Measurements from ENCODE around the gene BSG. TPM values are rescaled to one million over a fixed set of nuclear protein-coding genes. Genes with fewer than 3 reads are reported as not detected.

Gene BSG
- total RNA-seq, 1 experiment from 2014 or later, result 653 TPM

DNA sequence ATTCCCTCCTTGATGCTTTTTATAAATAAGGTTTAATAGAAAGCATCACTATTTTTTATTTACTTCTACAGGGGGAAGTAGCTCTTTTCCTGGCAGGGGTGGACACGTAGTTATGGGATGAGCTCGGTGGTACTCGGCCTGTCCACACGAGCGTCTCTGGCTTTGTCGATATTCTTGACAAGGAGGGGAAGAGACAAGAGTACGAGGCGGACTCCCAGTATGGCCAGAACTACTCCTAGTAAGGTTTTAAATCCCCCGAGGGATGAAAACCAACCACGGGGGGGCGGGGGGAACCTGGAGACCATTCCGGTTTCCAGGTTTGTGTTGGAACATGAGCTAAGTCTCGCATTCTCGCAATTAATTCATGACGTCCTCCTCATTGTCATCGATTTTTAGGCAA is 5.6 kb upstream of the BSG start:
- H3K27me3 ChIP-seq (ENCODE audit: control insufficient read depth, insufficient read depth, low read length), result no peaks in the 10 kb centered on the region
- POLR2A ChIA-PET, result no interaction called here
- H3K4me3 ChIP-seq (ENCODE audit: low read depth in 2 of 2, low read length in 2 of 2), result no peak overlapping the region
- in situ Hi-C loops (cut with HindIII; ENCODE audit: low pct_unique_long_range_greater_than_20kb, low sequenced_read_pairs), result no loop called here
- ATAC-seq, result no peak
- no peak overlapping the region for H3K27ac ChIP-seq (ENCODE audit: low read length)
- H3K36me3 ChIP-seq (ENCODE audit: control insufficient read depth, insufficient read depth, low read length), result no peaks in the 10 kb centered on the region; the same call in 1 of the 2 replicates
- no peak for DNase-seq (ENCODE audit: low read depth, low spot score)
- H3K9me3 ChIP-seq (ENCODE audit: control insufficient read depth, insufficient read depth, low read depth, low read length), result no peaks in the 10 kb centered on the region
- CTCF ChIA-PET, result no interaction called here
- BruUV-seq (replicated peaks), result no TSS peak
- peaks cover 9% of the 10 kb centered on the region for H3K4me1 ChIP-seq (ENCODE audit: control insufficient read depth, insufficient read depth, low read length)
- TF ChIP-seq TCF7L2 (IDR thresholded peaks at IDR 0.05; ENCODE audit: low read depth, low read length), result no peak
- TF ChIP-seq, protein P1, sequence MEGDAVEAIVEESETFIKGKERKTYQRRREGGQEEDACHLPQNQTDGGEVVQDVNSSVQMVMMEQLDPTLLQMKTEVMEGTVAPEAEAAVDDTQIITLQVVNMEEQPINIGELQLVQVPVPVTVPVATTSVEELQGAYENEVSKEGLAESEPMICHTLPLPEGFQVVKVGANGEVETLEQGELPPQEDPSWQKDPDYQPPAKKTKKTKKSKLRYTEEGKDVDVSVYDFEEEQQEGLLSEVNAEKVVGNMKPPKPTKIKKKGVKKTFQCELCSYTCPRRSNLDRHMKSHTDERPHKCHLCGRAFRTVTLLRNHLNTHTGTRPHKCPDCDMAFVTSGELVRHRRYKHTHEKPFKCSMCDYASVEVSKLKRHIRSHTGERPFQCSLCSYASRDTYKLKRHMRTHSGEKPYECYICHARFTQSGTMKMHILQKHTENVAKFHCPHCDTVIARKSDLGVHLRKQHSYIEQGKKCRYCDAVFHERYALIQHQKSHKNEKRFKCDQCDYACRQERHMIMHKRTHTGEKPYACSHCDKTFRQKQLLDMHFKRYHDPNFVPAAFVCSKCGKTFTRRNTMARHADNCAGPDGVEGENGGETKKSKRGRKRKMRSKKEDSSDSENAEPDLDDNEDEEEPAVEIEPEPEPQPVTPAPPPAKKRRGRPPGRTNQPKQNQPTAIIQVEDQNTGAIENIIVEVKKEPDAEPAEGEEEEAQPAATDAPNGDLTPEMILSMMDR (IDR thresholded peaks at IDR 0.05), result no peak
- no peak for TF ChIP-seq POLR2AphosphoS5 (IDR thresholded peaks at IDR 0.05; ENCODE audit: low read depth, low read length)
- TF ChIP-seq SIN3A (IDR thresholded peaks at IDR 0.05; ENCODE audit: borderline replicate concordance, insufficient read depth, low read depth, low read length), result no peak
- TF ChIP-seq, protein P2, sequence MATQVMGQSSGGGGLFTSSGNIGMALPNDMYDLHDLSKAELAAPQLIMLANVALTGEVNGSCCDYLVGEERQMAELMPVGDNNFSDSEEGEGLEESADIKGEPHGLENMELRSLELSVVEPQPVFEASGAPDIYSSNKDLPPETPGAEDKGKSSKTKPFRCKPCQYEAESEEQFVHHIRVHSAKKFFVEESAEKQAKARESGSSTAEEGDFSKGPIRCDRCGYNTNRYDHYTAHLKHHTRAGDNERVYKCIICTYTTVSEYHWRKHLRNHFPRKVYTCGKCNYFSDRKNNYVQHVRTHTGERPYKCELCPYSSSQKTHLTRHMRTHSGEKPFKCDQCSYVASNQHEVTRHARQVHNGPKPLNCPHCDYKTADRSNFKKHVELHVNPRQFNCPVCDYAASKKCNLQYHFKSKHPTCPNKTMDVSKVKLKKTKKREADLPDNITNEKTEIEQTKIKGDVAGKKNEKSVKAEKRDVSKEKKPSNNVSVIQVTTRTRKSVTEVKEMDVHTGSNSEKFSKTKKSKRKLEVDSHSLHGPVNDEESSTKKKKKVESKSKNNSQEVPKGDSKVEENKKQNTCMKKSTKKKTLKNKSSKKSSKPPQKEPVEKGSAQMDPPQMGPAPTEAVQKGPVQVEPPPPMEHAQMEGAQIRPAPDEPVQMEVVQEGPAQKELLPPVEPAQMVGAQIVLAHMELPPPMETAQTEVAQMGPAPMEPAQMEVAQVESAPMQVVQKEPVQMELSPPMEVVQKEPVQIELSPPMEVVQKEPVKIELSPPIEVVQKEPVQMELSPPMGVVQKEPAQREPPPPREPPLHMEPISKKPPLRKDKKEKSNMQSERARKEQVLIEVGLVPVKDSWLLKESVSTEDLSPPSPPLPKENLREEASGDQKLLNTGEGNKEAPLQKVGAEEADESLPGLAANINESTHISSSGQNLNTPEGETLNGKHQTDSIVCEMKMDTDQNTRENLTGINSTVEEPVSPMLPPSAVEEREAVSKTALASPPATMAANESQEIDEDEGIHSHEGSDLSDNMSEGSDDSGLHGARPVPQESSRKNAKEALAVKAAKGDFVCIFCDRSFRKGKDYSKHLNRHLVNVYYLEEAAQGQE (IDR thresholded peaks at IDR 0.05; ENCODE audit: insufficient read depth in 1 of 2, low read depth in 2 of 2, low read length in 1 of 2), result no peak
- intact Hi-C loops (cut with micrococcal nuclease; ENCODE audit: unreplicated experiment), result no loop called here

DNA sequence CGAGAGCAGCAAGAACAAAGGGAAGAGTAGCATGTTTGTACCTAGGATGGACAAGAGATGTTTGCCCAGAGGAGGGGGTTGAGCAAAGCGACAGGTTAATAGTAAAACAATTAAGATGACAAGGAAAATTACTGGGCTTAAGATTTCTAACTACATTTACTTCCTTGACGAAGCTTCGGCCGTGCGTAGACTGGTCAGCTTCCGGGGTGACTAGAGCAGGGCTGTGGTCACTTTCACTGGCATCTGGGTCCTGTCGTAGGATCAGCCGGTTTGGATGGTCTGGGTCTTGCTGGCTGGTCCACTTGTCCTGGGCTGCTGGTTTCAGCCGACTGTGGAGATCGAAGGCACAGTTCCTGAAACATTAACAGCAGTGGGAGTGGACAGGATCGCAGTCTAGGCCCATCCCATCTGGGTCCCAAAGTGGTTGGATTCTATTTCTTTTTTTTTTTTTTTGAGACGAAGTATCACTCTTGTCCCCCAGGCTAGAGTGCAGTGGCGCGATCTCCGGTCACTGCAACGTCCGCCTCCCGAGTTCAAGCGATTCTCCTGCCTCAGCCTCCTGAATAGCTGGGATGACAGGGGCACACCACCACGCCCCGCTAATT is 5.0 kb upstream of the BSG start:
- POLR2A ChIA-PET, result no interaction called here
- no TSS peak for BruUV-seq (replicated peaks)
- ATAC-seq, result no peak
- intact Hi-C loops (cut with micrococcal nuclease; ENCODE audit: unreplicated experiment) (no loop called here), in situ Hi-C loops (cut with HindIII; ENCODE audit: low pct_unique_long_range_greater_than_20kb, low sequenced_read_pairs) (no loop called here)
- no peaks in the 10 kb centered on the region; the same call in 1 of the 2 replicates for H3K36me3 ChIP-seq (ENCODE audit: control insufficient read depth, insufficient read depth, low read length)
- DNase-seq (ENCODE audit: low read depth, low spot score), result no peak
- H3K27me3 ChIP-seq (ENCODE audit: control insufficient read depth, insufficient read depth, low read length), result no peaks in the 10 kb centered on the region
- TF ChIP-seq, protein P1 (IDR thresholded peaks at IDR 0.05), result no peak
- TF ChIP-seq POLR2AphosphoS5 (IDR thresholded peaks at IDR 0.05; ENCODE audit: low read depth, low read length) (no peak), SIN3A (IDR thresholded peaks at IDR 0.05; ENCODE audit: borderline replicate concordance, insufficient read depth, low read depth, low read length) (no peak), TCF7L2 (IDR thresholded peaks at IDR 0.05; ENCODE audit: low read depth, low read length) (no peak)
- TF ChIP-seq, protein P2 (IDR thresholded peaks at IDR 0.05; ENCODE audit: insufficient read depth in 1 of 2, low read depth in 2 of 2, low read length in 1 of 2), result no peak
- no peaks in the 10 kb centered on the region for H3K9me3 ChIP-seq (ENCODE audit: control insufficient read depth, insufficient read depth, low read depth, low read length)
- no peak overlapping the region for H3K4me3 ChIP-seq (ENCODE audit: low read depth in 2 of 2, low read length in 2 of 2)
- peaks cover 9% of the 10 kb centered on the region for H3K4me1 ChIP-seq (ENCODE audit: control insufficient read depth, insufficient read depth, low read length)
- no peak overlapping the region for H3K27ac ChIP-seq (ENCODE audit: low read length)
- CTCF ChIA-PET, result no interaction called here
